HG03439 (cell line): ENCODE data around the gene LSAMP.

ENCODE experiments used
- ATAC-seq: cut with Tn5 transposase; IDR thresholded peaks from one replicate; pipeline ENCODE4 v1.9.1; 2021; ENCODE audit warnings: mild to moderate bottlenecking, moderate library complexity; ENCODE audit not compliant: unreplicated experiment

The LSAMP gene

GRCh38 chr3:116299646-116300081 is 145.6 kb downstream of the LSAMP start:
- no peak for ATAC-seq

- ATAC-seq, result no peak
Measured at GRCh38 chr3:116298151-116298550, 147.1 kb downstream of the LSAMP start.

- no peak for ATAC-seq
Measured at GRCh38 chr3:116291141-116291540, 154.1 kb downstream of the LSAMP start.

- no peak for ATAC-seq
Measured at GRCh38 chr3:116288485-116288884, 156.8 kb downstream of the LSAMP start.

- no peak for ATAC-seq
Measured at GRCh38 chr3:116285781-116286421, 159.4 kb downstream of the LSAMP start.

GRCh38 chr3:116281313-116282143 is 163.8 kb downstream of the LSAMP start:
- ATAC-seq, result no peak

GRCh38 chr3:116280130-116280740 is 165.1 kb downstream of the LSAMP start:
- no peak for ATAC-seq

GRCh38 chr3:116276675-116277074 is 168.6 kb downstream of the LSAMP start:
- no peak for ATAC-seq

GRCh38 chr3:116270056-116270455 is 175.2 kb downstream of the LSAMP start:
- ATAC-seq, result no peak

GRCh38 chr3:116267116-116267515 is 178.2 kb downstream of the LSAMP start:
- ATAC-seq, result no peak

GRCh38 chr3:116265976-116266584 is 179.2 kb downstream of the LSAMP start:
- no peak for ATAC-seq

- no peak for ATAC-seq
Measured at GRCh38 chr3:116265320-116265695, 180.0 kb downstream of the LSAMP start.

GRCh38 chr3:116264546-116265319 is 180.6 kb downstream of the LSAMP start:
- ATAC-seq, result no peak

GRCh38 chr3:116263842-116264545 is 181.3 kb downstream of the LSAMP start:
- ATAC-seq, result no peak

GRCh38 chr3:116260491-116260890 is 184.8 kb downstream of the LSAMP start:
- ATAC-seq, result no peak

- no peak for ATAC-seq
Measured at GRCh38 chr3:116259984-116260383, 185.3 kb downstream of the LSAMP start.

GRCh38 chr3:116256843-116257485 is 188.3 kb downstream of the LSAMP start:
- ATAC-seq, result no peak

GRCh38 chr3:116254541-116254940 is 190.7 kb downstream of the LSAMP start:
- no peak for ATAC-seq

- ATAC-seq, result no peak
Measured at GRCh38 chr3:116253511-116253910, 191.8 kb downstream of the LSAMP start.

GRCh38 chr3:116247605-116248004 is 197.7 kb downstream of the LSAMP start:
- no peak for ATAC-seq
